HG02759 (cell line): Measurements from ENCODE around the gene ADGRL3.
"Not testable (repeated sequence)": the region's sequence is repeated elsewhere in the genome, so short reads cannot be mapped to it uniquely, and the experiment has no call there.

Experiments
- ATAC-seq: cut with Tn5 transposase; IDR thresholded peaks from one replicate; pipeline ENCODE4 v1.9.1; 2021; ENCODE audit warnings: mild to moderate bottlenecking, moderate library complexity; ENCODE audit not compliant: unreplicated experiment

The ADGRL3 gene

DNA sequence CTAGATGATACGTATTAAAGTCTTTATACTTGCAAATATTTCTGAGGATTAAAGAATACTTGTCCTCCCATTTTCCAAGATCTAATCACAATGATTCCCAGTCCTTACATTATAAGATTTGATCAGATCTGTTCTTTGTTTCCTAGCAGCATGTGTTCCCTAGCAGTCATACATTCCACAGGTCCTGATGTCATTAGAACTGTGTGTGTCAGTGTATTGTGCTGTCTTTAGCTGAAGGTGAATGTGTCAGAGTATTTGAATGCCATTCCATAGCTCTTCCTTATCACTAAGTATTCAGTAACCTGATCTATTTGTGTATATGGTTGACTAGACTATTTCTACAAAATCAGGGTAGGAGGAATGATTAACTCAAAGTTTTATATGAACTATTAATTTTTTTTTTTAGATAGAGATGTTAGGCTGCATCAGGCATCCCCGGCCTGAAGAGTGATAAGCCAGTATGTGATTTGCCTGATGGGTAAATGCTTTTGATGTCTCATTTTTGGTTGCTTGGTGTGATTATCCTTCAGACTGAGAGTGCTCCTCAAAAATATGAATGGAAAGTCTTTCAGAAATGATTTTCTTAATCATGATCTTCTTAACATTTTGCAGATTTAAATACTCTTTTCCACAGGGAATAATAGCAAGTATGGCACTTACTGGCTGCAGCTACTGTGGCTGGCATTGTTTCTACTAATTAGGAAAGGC, 4.4 kb downstream of the ADGRL3 start:
- no peak for ATAC-seq

DNA sequence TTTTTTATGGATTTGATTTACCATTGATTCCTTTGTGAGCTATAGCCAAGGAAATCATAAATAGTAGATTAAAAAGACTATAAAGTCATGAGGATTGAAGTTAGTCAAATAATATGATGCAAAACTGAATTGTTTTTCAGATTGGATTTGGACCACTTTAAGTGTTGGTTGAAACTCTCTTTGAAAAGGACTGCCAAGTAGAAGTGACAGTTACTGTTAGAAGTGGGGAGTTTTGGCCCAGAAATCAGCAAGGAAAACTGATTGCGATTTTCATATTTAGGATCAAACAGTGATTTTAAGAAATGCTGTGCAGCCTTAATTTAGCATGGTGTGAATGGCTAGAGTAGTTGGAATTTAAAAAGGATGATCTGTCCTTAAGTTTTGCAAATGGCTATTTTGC, 4.9 kb downstream of the ADGRL3 start:
- no peak for ATAC-seq

DNA sequence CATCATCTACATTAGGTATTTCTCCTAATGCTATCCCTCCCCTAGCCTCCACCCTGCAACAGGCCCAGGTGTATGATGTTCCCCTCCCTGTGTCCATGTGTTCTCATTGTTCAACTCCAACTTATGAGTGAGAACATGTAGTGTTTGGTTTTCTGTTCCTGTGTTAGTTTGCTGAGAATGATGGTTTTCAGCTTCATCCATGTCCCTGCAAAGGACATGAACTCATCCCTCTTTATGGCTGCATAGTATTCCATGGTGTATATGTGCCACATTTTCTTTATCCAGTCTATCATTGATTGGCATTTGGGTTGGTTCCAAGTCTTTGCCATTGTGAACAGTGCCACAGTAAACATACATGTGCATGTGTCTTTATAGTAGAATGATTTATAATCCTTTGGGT, 7.0 kb downstream of the ADGRL3 start:
- ATAC-seq, result not testable (repeated sequence)

DNA sequence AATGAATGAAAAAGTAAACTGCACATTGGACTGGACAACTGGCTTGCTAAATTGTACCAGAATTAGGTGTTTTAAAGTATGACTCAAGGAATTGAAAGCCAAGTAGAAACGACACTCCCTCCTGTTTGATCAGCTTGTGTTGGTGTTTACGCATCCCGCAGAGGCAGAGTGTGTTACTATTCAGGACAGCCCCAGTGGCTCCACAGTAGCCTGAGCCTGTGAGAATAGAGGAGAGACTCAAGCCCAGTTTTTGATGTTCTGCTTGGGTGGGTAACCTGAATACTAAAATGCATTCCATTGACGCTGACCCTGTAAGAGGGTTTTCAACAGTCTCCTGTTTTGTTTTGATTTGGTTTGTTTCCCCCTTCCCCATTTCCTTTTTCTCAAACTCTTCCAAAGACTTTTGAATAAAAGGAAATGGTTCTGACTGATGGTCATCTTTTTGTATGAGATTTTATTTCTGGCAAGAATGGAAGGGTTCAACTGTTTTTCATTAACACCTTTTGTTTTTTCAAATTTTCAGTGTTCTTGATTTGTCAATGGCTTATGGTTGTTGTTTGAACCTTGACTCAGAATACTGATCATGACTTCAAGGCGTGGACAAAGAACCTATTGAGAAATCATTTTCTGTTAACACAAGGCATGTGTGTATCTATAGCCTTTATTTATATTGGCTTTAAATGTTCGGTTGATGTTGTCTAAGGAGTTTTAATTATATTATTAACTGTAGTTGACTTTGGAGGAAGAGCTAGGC, 10.2 kb downstream of the ADGRL3 start:
- no peak for ATAC-seq

DNA sequence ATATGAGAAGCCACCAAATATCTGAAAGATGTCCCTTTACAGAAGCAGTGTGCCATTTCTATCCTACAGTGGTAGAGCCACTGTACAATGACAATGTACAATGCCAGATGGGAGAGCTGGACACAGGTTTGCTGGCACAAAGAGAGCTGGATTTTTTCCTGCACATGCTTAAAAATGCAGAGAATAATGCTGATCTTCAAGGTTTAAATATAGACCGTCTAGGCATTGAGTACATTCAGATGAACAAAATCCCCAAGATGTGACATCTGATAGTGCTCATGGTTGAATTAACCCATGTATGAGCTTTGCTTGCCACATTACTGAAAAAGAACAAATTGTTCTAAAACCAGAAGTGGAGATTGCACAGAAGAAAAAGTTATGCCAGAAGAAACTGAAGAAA, 11.7 kb downstream of the ADGRL3 start:
- no peak for ATAC-seq

DNA sequence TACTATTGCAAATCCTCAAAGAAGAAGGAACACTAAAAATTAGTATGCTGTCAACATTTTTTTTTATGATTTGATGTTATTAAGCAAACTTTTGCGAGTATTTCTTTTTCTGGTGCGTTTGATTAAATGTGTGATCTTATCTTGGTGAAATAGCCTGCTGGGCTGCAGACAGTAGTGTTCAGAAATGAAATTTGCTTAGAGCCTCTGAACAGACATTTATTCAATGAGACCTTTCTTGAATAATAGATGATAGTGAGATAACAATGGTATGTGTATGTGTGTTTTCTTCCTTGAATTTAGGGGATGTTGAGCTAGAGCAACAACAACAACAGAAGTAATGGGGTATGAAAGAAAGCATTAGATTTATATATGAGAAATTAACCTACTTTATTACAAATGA, 12.7 kb downstream of the ADGRL3 start:
- no peak for ATAC-seq

DNA sequence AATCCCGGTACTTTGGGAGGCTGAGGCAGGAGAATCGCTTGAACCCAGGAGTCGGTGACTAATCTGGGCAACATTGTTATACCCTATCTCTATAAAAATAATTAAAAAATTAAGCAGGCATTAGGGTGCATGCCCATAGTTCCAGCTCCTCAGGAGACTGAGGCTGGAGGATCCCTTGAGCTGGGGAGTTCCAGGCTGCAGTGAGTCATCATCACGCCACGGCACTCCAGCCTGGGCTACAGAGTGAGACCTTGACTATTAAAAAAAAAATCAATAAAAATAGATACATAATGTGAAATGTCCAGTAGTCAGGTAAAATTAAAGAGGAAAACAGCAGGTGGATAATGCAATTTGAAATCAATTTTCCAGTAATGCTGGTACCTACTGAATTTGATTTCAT, 14.6 kb downstream of the ADGRL3 start:
- ATAC-seq, result no peak

DNA sequence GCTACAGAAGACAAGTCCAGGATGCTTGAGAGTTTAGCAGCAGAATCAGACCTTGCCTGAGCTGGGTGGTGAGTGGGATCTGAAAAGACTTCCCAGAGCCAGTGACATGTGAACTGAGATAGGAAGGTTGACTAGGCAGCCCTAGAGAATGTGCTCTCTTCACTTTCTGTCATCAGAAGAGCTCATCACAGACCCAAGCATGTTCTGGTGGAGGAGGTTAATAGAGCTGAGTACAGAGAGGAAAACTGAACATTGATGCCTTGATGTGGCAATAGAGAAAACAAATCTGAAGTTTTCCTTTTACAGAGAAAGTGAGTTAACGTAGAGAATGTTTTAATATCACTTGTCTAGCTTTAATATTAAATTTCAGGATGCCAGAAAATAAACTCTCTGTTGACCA, 17.1 kb downstream of the ADGRL3 start:
- ATAC-seq, result no peak

DNA sequence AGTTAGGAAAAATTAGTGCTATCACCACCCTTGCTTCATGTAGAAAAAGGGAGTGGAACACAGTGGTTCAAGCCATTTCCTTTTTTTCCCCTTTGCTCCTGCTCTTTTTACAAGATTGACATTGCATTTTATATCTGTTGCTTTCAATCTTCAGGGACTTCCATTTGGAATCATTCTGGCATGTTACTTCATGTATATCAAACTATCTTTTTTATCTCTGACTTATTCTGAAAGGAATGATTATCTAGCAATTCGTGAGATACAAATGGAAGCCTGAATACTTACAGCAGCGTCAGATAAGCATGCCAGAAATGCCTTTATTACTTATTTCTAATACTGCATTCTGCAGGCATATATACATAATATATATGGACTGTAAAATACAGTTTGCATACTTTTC, 20.4 kb downstream of the ADGRL3 start:
- ATAC-seq, result no peak

DNA sequence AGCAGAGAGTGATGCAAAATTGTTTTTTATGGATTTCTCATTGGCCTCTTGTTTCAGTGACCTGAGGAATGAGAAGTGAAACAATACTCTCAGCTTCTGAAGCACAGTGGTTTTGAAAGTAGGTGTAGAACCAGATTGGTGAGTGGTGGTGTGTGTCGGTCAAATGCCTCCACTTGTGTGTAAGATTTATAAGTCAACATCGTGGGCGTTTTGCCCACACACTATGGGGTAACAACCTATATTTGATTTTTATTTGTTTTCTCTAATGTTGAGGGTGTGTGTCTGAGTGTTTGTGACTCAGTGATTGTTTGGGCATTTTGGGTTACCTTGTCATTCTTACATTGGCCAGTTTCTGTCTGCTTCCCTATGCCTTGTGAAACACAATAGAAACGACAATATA, 23.3 kb downstream of the ADGRL3 start:
- no peak for ATAC-seq

DNA sequence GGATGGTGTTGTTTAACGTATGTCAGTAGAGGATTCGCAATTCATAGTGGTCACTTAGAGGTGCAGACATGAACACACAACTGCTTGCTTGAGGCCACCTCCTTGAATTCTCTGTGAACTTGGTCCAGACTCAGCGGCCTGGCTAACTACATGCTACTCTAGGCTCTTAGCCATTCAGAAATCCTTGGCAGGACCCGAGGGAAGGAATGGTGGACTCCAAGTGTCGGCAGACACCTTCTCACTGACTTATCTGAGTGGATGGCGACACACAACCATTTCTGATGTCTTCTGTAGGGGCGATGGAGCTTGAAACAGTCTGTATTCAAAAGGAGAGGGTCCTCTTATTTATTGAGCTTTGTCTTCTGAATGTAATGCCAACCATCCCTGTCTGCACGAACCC, 24.4 kb downstream of the ADGRL3 start:
- ATAC-seq, result no peak

DNA sequence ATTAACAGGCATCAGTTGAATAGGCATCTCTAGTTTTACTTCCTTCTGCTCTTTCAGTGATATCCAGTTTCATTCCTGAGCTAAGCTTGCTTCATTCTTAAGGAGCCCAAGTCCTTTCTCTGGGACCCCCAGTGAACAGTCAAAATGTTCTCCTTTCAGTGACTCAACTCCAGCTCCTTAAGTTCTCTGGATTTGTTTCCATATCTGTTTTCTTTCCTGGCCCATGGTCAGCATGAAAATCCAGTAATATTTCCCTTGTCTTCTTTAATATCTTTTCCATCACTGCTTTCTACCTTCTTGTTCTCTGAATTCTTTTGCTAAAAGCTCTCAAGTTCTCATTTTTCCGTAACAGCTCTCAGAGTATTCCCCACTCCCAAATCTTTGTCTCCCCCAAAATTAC, 25.5 kb downstream of the ADGRL3 start:
- no peak for ATAC-seq

DNA sequence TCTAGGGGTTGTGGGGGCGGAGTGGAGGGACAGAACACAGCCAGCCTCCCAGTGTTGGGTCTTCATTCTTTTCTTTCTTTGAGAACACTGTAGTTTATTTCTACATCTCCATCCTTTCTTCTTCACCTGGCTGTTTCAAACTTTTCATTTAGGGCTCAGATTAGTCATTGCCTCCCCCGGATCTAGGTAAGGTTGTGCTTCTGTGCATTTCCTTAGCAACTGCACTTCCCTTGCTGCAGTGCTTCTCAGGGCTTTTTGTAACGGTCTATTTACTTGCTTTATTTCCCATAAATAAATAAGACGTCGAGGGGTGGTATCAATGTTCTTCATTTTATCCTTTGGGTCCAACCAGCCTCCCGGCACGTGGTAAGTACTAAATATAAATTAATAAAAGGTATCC, 31.3 kb downstream of the ADGRL3 start:
- no peak for ATAC-seq

DNA sequence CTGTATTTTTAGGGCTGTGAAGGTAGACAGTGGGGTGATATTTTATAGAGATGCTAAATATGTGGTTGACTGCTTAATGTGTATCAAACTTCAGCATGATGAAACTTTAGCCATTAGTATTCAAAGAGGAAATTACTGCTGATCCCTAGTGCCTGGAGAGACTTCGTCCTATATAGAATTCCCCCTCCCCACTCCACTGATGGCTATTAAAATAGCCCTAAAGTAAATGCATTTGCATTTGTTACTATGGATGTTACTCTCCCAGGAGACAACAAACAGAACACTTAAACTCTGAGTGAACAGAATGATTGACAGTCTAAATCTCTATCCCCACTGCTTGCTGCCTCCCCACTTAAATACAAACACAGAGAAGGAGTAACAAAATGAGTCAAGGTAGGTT, 39.1 kb downstream of the ADGRL3 start:
- no peak for ATAC-seq

DNA sequence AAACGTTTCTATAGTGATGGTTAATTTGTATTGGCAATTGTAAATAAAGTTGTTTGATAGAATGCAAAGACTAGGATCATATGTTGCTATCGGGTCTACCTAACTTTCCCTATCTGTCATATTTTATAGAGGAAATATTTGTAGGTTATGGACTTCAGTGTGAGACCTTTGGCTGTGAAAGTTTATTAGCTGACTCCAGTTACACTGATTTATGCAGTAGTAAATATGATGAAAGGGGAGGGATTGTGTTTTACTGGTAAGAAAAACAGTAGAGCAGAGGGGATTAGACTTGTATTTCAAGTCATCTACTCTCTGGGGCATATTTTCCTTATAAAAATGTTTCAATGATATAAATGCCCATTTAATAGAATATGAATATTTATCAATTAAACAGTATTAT, 43.8 kb downstream of the ADGRL3 start:
- no peak for ATAC-seq

DNA sequence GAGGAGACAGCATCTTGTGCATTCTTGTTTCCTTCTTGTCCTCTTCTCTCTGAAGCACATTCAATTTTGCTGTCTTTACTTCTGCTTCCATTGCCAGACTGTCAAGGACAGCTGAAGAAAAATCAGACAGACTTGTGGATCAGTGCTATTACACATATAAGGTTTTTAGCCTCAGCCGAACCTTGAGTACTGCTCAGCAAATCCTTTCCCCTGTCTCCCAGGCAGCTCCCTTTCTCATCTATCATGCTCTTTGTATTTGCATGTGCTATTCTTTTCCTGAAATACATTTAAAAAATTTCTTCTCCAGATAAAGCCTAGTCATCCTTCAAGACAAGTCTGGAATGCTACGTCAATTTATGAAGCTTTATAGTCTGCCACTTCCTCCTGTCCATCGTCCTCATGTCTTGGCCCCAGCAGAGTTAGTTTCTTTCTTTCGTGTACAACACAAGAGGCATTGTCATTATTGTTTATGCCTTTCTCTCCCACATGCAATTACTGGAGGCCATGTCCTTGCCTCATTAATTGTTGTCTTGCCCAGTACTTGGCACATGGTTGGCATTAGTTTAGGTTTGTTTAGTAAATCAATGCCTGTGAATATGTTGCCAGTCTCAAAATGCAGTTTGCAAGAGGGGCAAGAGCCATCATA, 45.1 kb downstream of the ADGRL3 start:
- ATAC-seq, result no peak

DNA sequence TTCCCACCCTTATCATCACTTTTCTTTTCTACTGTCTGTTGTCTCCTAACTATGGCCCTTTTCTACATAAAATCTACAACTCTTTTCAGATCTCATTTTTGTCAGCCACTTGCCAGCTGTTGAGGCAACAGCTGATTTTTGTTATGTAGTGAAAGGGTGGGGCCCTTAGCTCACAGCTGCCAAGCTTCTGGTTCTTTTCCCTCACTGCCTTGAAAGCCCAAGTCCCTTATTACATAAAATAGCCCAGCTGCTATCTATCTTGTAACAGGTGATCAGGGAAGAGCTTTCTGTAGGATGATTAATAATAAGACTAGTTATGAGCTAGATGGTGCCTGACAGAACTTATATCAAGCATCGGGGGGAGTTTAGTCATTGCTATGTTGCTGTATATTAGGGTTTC, 45.9 kb downstream of the ADGRL3 start:
- no peak for ATAC-seq

DNA sequence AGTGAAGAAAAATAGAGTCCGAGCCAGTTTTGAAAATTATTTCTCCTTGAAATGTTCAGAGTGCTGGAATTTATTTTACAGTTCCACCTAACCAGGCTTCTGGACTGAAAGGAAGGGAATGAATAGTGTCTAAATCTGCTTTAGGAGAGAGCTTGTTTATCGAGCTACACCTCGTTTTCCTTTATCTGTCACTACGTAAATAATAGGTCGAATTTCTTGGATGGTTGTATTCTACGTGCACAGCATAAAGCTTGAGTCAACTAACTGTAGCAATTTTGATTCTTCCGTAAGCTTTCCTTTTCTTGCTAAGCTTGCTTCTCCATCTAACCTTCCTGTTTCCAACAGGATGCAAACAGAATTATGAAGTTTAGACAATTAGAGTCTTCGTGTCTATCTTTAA, 48.6 kb downstream of the ADGRL3 start:
- ATAC-seq, result no peak

DNA sequence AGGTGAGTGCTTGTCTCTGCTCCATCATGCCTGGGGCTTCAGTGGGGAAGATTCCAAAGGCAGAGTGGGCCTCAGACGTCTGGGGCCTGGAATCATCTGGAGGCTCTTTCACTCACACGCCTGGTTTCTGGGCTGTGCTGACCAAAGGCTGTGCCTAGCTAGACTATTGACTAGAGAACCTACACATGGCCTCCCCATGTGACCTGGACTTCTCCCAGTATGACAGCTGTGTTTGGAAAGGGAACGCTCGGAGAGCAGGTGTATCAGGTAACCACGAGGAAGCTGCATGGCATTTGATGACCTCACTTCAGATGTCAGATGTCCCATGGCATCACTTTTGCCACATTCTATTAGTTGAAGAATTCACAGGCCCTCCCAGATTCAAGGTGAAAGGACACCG, 51.0 kb downstream of the ADGRL3 start:
- no peak for ATAC-seq

DNA sequence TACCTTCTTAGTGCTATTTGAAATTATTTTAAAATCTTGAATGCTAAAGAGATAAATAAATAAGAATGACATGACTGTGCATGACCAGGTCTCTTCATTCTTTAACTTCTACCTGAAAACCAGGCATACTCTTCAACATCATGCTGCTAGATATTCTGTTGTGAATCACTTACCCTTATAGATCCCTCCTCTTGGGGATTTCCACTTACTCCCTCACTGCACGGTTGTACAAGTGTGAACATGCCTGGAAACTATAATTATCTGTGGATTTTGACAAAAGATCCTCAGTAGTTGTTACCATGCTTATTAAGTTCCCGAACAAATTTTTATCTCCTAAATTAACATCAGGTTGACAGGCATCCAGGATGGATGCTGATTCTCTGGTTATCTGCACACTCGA, 54.3 kb downstream of the ADGRL3 start:
- ATAC-seq, result no peak

DNA sequence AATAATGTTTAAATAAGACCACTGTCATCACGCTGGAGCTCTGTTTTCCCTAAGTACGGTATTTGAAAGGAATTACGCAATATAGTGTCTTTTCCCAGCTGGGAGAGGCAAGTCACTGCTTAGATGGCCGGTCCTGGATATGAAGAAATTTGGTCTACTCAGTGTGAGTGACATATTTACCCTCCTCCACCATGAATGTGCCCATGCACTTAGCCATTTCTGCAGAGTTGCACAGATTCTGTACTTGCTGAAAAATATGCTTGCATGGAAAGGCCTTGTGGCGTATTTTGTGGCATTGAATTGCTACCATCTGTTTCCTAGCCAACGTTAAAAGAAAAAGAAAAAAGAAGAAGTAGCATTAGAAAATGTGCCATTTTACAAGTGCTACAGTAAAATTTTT, 73.1 kb downstream of the ADGRL3 start:
- no peak for ATAC-seq

DNA sequence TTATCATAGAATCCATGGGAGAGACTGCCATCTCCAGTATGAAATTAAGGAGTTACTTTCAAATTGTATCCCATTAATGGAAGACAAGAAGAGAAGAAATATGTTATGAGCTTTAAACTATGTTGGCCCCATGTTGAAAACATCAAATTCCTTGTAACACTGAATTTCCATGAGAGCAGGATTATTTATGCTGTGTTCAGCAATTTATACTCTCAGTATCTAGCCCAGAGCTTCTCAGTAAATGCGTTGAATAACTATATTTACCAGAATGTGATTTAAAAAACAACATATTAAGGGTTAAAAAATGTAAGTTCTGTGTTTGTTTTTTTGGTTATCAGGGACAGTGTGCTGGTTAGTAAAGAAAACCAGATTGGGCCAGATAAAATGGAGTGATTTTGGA, 74.2 kb downstream of the ADGRL3 start:
- no peak for ATAC-seq
